Ramos (cell line): ENCODE measurements around the gene UPK3A.
"Not testable (repeated sequence)": the region's sequence is repeated elsewhere in the genome, so short reads cannot be mapped to it uniquely, and the experiment has no call there.

Experiments
- in situ Hi-C: fragments of 300-500 bp; cut with MboI; formaldehyde crosslinking; loops from one replicate; pipeline ENCODE4 v1.14.3; 2022; ENCODE audit warnings: low sequenced_read_pairs; ENCODE audit not compliant: unreplicated experiment

Gene UPK3A

DNA sequence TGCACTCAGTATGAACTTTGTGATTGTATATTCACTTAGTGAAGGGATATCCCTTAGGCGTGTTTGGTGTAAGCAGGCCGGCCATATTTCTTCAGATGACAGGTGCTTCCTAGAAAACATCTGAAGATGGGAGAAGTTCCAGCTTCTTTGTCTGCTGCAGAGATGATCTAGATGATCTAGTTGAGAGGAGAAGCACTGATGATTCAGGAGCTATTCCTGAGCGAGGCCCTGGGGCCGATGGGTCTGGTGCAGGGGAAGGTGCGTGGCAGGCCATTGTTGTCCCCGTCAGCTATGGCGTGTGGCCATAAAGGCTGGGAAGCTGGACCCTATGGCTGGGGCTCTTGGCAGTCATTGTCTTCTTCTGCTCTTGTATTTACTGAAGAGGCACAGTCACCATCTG is 38.9 kb downstream of the UPK3A start:
- in situ Hi-C loops, result no loop called here

- in situ Hi-C loops, result no loop called here
Measured at GRCh38 chr22:45324311-45324711, 39.6 kb downstream of the UPK3A start.

DNA sequence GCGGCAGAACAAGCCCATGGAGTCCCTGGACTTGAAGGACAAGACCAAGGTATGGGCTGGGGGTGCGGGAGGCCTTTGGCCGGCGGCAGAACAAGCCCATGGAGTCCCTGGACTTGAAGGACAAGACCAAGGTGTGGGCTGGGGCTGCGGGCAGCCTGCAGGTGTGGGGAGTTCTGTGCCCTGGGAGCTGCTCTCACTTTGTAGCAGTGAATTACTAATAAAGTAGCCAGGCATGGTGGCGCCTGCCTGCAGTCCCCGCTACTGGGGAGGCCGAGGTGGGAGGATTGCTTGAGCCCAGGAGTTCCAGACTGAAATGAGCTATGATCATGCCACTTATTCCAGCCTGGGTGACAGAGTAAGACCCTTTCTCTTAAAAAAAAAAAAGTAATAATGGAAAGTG is 43.5 kb downstream of the UPK3A start:
- in situ Hi-C loops, result not testable (repeated sequence)

GRCh38 chr22:45328822-45329529 is 44.2 kb downstream of the UPK3A start:
- in situ Hi-C loops, result no loop called here

GRCh38 chr22:45329530-45329936 is 44.8 kb downstream of the UPK3A start:
- in situ Hi-C loops, result no loop called here

DNA sequence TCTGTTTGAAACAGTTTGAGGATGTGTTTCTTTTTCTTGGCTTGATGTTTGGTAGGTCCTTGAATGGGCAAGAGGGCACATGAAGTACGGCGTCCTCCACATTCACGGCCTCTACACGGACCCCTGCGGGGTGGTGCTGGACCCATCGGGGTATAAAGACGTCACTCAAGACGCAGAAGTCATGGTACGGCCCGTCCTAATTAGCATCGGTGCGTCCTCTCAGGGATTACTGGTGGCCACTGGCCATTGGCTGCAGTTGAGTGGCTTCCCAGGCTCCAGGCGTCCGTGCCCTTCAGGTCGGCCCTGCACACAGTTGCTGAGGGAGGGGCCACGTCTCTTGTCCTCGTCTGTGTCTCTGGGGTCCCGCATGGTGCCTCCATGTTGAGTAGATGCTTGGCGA is 45.8 kb downstream of the UPK3A start:
- in situ Hi-C loops, result no loop called here

GRCh38 chr22:45331486-45331885 is 46.7 kb downstream of the UPK3A start:
- in situ Hi-C loops, result no loop called here

DNA sequence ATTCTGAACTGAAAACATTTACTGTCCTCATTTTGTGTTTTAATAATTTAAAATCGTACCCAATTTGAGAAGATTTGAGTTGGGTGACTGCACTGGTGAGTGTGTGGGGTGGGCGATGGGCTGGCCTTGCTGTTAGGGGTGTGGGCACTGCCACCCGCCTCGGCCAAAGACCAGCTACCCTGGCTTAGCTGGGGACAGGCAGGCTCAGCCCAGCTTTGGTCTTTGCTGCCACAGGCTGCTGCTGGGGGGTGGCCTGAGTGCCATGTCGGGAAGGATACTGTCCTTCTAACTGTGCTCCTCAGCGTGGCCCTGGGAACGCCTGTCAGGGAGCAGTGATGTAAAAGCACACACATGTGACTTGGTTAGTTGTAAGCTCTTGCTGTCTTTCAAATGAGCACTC is 47.3 kb downstream of the UPK3A start:
- in situ Hi-C loops, result no loop called here

- in situ Hi-C loops, result no loop called here
Measured at GRCh38 chr22:45334068-45334467, 49.3 kb downstream of the UPK3A start.

- in situ Hi-C loops, result no loop called here
Measured at GRCh38 chr22:45334528-45334927, 49.8 kb downstream of the UPK3A start.

GRCh38 chr22:45335021-45335818 is 50.5 kb downstream of the UPK3A start:
- in situ Hi-C loops, result no loop called here

- in situ Hi-C loops, result no loop called here
Measured at GRCh38 chr22:45335854-45336522, 51.2 kb downstream of the UPK3A start.

GRCh38 chr22:45336971-45337431 is 52.3 kb downstream of the UPK3A start:
- in situ Hi-C loops, result no loop called here

GRCh38 chr22:45337536-45337935 is 52.8 kb downstream of the UPK3A start:
- in situ Hi-C loops, result no loop called here

GRCh38 chr22:45338795-45339194 is 54.0 kb downstream of the UPK3A start:
- in situ Hi-C loops, result no loop called here

DNA sequence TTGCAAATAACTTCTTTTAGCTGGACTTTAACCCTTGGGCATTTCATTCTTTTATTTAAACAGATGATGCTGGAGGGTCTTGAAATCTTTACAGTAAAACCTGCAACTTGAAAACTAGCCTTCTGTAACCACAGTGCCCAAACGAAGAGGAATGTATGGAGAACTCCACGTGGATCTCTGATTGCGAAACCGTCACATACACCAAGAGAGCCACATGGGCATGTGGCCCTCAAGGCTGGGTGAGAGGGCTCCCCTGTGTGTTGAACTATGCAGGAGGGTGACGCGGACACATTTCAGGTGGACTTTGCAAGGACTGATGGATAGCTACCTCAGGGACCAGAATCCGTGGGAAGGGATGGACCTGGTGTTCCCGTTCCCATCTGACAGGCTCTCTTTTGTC is 55.6 kb downstream of the UPK3A start:
- in situ Hi-C loops, result no loop called here

DNA sequence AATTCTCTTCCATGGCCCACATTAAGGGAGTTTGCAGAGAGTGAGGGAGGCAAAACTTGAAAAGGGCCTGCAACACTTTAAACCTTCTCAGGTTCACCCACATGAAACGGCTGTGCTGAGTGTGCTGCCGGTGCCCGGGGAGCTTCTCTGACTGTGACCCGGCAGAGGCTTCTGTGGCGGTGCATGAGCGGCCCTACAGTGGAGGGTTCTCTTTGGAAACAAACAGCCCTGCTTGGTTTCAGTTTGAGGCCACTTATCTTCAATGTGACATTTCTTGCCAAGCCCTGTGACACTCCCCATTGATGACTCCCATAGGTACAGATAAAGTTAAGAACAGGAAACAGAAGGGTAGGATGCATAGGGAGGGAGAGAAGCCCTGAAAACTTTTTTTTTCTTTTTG is 56.7 kb downstream of the UPK3A start:
- in situ Hi-C loops, result no loop called here

DNA sequence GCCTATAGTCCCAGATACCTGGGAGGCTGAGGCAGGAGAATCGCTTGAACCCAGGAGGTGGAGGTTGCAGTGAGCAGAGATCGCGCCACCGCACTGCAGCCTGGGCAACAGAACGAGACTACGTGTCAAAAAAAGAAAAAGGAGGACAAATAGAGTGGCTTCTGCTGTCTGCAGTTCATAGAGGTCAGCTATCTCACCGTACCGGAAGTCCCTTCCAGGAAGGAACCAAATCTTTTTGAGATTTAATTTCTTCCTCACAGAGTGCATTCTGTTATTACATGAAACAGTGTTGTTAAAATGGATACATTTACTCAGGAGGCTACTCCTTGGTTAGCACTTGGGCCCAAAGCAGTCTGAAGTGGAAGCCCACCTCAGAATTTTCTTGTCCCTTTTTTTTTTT is 58.4 kb downstream of the UPK3A start:
- in situ Hi-C loops, result no loop called here

DNA sequence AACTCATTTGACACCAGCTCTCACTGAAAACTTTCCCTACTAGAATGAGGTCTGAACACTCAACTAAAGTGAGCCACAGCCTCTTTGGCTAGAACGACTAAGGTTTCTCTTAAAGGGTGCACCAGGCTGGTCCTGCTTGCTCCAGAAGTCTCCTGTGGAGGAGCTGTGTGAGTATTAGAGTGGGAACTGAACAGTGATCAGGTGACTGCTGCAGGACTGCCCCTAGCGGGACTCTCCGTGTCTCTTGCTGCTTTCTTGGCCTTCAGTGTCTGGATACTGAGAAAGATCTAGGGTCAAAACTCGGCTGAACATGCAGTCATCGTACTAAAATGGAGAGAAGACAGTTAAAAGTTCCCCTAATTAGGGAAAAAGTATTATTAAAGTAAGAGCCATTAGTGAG is 59.6 kb downstream of the UPK3A start:
- in situ Hi-C loops, result no loop called here
